Activated B cell treated with CpG ODN at 0.5 μM for 24 hours (primary cell): ENCODE data around the gene HJURP. TPM values are rescaled to one million over a fixed set of nuclear protein-coding genes. Genes with fewer than 3 reads are reported as not detected.

Source experiments
- ATAC-seq: fragments of 200-7000 bp; cut with Tn5 transposase; one replicate; pipeline ENCODE4 v1.10.0; 2021; ENCODE audit warnings: low read depth, mild to moderate bottlenecking, moderate library complexity
- CTCF ChIA-PET: fragments of 350-600 bp; sonication (Branson Sonifier 250); formaldehyde crosslinking; loops from one replicate; lab custom pipeline; 2021; ENCODE audit warnings: antibody characterized with exemption; lab: Charles Lee
- POLR2A ChIA-PET: fragments of 350-600 bp; sonication (Branson Sonifier 250); formaldehyde crosslinking; loops from one replicate; lab custom pipeline; 2021; ENCODE audit warnings: antibody characterized with exemption; lab: Charles Lee
- DNase-seq: peaks from one replicate; pipeline ENCODE4 v3.0.0; 2022
- H3K27ac Mint-ChIP-seq: one replicate; pipeline ENCODE4 v1.8.0; 2020; ENCODE audit warnings: mixed read lengths
- H3K27me3 Mint-ChIP-seq: one replicate; pipeline ENCODE4 v1.8.0; 2021; ENCODE audit warnings: mixed read lengths
- H3K36me3 Mint-ChIP-seq: one replicate; pipeline ENCODE4 v1.8.0; 2021; ENCODE audit warnings: low read depth, mixed read lengths
- H3K4me1 Mint-ChIP-seq: one replicate; pipeline ENCODE4 v1.8.0; 2021; ENCODE audit warnings: mixed read lengths
- H3K4me3 Mint-ChIP-seq: one replicate; pipeline ENCODE4 v1.8.0; 2020; ENCODE audit warnings: mild to moderate bottlenecking, mixed read lengths
- H3K9me3 Mint-ChIP-seq: one replicate; pipeline ENCODE4 v1.8.0; 2020; ENCODE audit warnings: mixed read lengths
- intact Hi-C: fragments of 100-400 bp; cut with micrococcal nuclease; formaldehyde crosslinking; loops from one replicate; pipeline ENCODE4 v1.15.1; 2024
- total RNA-seq: library from RNA; stranded (reverse); gene quantifications from 2 replicates; pipeline ENCODE4 v1.2.3, GENCODE V29; 2022
- TF ChIP-seq, protein P1 (sequence below): fragments of 200-600 bp; IDR thresholded peaks from one replicate; pipeline ENCODE4 v1.8.0; 2022; ENCODE audit warnings: antibody characterized with exemption, mild to moderate bottlenecking

The HJURP gene
- total RNA-seq, 1 donor from 2014 or later = 1.5 TPM

DNA sequence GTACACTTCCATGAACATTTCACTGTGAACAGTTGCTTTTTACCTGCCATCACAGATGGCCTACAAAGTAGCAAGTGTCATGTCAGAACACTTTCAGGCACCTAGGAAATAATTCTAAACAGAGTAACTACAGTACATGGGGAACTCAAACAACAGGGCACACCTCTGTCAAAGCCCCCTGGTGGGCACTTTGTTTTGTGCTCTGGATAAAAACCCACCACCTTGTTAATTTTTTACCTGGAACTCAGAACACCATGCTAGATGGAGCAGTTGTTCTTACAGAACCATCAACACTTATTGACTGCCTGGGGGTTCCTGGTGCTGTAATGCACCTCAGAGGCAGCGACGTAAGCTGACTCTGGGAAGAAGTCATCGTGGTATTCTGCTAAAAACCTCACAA, 11.5 kb upstream of the HJURP start:
- H3K4me3 Mint-ChIP-seq = no peak overlapping the region
- DNase-seq (no peak), ATAC-seq (no peak)
- peaks cover 10% of the 10 kb centered on the region for H3K4me1 Mint-ChIP-seq
- H3K27me3 Mint-ChIP-seq = no peaks in the 10 kb centered on the region
- no peaks in the 10 kb centered on the region for H3K9me3 Mint-ChIP-seq
- peaks cover 8% of the 10 kb centered on the region for H3K36me3 Mint-ChIP-seq
- TF ChIP-seq, protein P1, sequence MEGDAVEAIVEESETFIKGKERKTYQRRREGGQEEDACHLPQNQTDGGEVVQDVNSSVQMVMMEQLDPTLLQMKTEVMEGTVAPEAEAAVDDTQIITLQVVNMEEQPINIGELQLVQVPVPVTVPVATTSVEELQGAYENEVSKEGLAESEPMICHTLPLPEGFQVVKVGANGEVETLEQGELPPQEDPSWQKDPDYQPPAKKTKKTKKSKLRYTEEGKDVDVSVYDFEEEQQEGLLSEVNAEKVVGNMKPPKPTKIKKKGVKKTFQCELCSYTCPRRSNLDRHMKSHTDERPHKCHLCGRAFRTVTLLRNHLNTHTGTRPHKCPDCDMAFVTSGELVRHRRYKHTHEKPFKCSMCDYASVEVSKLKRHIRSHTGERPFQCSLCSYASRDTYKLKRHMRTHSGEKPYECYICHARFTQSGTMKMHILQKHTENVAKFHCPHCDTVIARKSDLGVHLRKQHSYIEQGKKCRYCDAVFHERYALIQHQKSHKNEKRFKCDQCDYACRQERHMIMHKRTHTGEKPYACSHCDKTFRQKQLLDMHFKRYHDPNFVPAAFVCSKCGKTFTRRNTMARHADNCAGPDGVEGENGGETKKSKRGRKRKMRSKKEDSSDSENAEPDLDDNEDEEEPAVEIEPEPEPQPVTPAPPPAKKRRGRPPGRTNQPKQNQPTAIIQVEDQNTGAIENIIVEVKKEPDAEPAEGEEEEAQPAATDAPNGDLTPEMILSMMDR = no peak
- POLR2A ChIA-PET = no interaction called here
- CTCF ChIA-PET = no interaction called here
- intact Hi-C loops = loop anchor here (5.0 kb wide), 1 partner anchor 1169 kb away; the partner anchor contains the start of gene GIGYF2
- no peak overlapping the region for H3K27ac Mint-ChIP-seq

DNA sequence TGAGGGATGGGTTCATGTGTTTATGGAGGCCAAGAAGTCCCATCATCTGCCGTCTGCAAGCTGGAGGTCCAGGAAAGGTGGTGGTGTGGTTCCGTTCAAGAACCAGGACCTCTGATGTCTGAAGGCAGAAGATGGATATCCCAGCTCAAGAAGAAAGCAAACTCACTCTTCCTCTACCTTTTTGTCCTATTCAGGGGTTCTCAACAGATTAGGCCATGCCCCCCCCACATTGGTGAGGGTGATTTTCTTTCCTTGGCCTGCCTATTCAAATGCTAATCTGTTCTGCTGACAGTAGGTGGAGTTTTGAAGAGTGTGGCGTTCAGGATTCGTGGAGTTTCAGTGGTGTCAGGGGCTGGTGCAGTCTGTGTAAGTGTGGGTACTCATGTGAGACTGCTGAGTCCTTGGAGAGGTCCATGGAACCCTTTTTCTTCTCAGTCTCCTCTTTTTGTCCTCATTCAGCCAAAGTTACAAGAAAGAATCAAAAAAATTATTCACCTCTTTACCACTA, 8.0 kb upstream of the HJURP start:
- peaks cover 6% of the 10 kb centered on the region for H3K36me3 Mint-ChIP-seq
- DNase-seq = no peak
- peaks cover 6% of the 10 kb centered on the region for H3K4me1 Mint-ChIP-seq
- no peaks in the 10 kb centered on the region for H3K9me3 Mint-ChIP-seq
- POLR2A ChIA-PET = no interaction called here
- intact Hi-C loops = no loop called here
- H3K4me3 Mint-ChIP-seq = no peak overlapping the region
- CTCF ChIA-PET = no interaction called here
- H3K27ac Mint-ChIP-seq = no peak overlapping the region
- ATAC-seq = no peak
- peaks cover 1% of the 10 kb centered on the region for H3K27me3 Mint-ChIP-seq
- TF ChIP-seq, protein P1 = no peak

DNA sequence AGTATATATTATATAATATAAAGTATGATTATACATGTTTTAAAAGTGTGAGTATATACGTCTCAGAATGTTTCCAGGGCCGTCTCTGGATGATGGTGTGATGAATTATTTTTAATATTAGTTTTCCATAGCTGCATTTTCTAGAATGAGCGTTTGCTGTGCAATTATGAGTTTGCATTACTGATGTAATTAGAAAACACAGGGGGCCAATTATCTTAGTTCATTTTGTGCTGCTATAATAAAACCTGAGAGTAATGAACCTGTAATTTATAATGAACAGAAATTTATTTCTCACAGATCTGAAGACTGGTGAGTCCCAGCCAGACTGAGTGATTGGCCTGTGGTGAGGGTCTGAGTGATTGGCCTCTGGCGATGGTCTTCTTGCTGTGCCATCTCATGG, 4.0 kb upstream of the HJURP start:
- TF ChIP-seq, protein P1 = no peak
- H3K9me3 Mint-ChIP-seq = no peaks in the 10 kb centered on the region
- peaks cover 19% of the 10 kb centered on the region for H3K4me1 Mint-ChIP-seq
- no peak for ATAC-seq
- H3K4me3 Mint-ChIP-seq = no peak overlapping the region
- peaks cover 7% of the 10 kb centered on the region for H3K36me3 Mint-ChIP-seq
- peaks cover 4% of the 10 kb centered on the region for H3K27me3 Mint-ChIP-seq
- intact Hi-C loops = no loop called here
- DNase-seq = no peak
- no peak overlapping the region for H3K27ac Mint-ChIP-seq
- ChIA-PET POLR2A (no interaction called here), CTCF (interaction anchor here (0.8 to 1.1 kb wide), 2 partner anchors 642 to 687 kb away, joined by 5 to 7 read pairs; no protein-coding TSS in a partner anchor)

DNA sequence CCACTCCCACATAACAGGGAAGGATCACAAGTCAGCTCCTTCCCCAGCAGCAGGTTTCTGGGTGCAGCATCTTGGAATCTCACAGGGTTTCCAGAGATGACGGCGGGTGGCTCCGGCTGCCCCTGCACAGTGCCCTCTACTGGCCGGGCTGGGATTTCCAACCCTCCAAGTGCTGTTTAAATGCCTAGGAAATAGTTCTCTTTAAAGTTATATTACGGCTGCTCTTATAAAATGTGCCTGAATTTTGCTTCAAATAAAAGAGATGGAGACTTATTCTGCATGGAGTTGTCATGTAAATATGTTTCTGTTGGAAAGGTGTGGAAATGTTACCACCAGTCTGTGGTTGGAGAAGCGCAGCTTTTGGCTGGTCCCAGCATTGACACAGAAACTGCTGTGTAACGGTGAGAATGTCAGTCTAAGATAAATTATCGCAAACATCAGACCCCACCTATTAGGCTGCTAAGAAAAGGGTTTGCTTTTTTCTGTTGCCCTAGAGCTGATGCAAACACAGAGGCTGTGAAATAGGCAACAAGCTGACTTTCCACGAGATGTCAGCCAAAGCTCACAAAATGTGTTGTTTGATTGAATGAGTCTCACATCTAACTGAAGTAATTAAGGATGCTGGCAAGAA, 3.3 kb upstream of the HJURP start:
- Mint-ChIP-seq H3K9me3 (no peaks in the 10 kb centered on the region), H3K27me3 (peaks cover 5% of the 10 kb centered on the region), H3K4me3 (no peak overlapping the region), H3K27ac (no peak overlapping the region), H3K4me1 (peaks cover 22% of the 10 kb centered on the region), H3K36me3 (peaks cover 7% of the 10 kb centered on the region)
- ATAC-seq = no peak
- intact Hi-C loops = no loop called here
- ChIA-PET CTCF (interaction anchor here (0.8 to 1.1 kb wide), 2 partner anchors 643 to 687 kb away, joined by 5 to 7 read pairs; no protein-coding TSS in a partner anchor), POLR2A (no interaction called here)
- peak; percentile 27 for DNase-seq
- TF ChIP-seq, protein P1 = no peak

DNA sequence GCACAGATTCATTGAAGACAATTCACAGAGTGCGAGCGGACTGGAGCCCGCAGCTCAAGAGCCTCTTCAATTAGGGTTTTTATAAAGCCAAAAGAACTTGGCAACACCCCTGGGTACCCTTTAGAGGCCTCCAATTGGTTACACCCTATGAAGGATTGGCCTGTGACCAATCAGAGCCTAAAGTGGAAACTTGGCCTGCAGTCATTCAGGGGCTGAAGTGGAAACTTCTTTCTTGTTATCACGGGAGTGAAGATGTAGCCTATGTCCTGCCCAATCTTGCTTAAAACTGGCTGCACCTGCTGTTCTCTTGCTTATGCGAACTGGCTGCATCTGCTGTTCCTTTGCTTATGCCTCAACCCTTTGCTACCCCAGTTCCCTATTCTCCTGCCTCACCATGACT, 1.8 kb upstream of the HJURP start:
- TF ChIP-seq, protein P1 = no peak
- Mint-ChIP-seq H3K27me3 (peaks cover 9% of the 10 kb centered on the region), H3K36me3 (peaks cover 7% of the 10 kb centered on the region), H3K4me3 (peak overlapping the region; percentile 42), H3K27ac (no peak overlapping the region), H3K9me3 (no peaks in the 10 kb centered on the region), H3K4me1 (peaks cover 22% of the 10 kb centered on the region)
- intact Hi-C loops = no loop called here
- ATAC-seq (no peak), DNase-seq (no peak)
- POLR2A ChIA-PET = no interaction called here
- CTCF ChIA-PET = no interaction called here
